Ovary (tissue), 9 donors: ENCODE data around the gene GON4L. TPM values are rescaled to one million over a fixed set of nuclear protein-coding genes. Genes with fewer than 3 reads are reported as not detected.

ENCODE experiments used
- DNase-seq, 5 donors: peaks; one replicate each; pipeline ENCODE4 v3.0.0-alpha.2; 2019 to 2020
- H3K27ac ChIP-seq, 2 donors: fragments of 200-600 bp; one replicate each; pipeline versions ENCODE4 v1.5.1 to v1.8.0; 2019 to 2022
- H3K27me3 ChIP-seq: fragments of 200-600 bp; one replicate; pipeline ENCODE4 v1.8.0; 2022
- H3K36me3 ChIP-seq: fragments of 200-600 bp; sonication (generic); one replicate; pipeline ENCODE4 v1.5.1; 2019
- H3K4me1 ChIP-seq: one replicate; pipeline ENCODE4 v1.8.1; 2013; ENCODE audit warnings: mild to moderate bottlenecking, moderate library complexity; ENCODE audit not compliant: insufficient read depth
- H3K4me3 ChIP-seq: fragments of 200-600 bp; sonication (generic); one replicate; pipeline ENCODE4 v1.5.1; 2017
- H3K9me3 ChIP-seq, 2 donors: fragments of 200-600 bp in 1 of 2; sonication (generic) in 1 of 2; one replicate each; pipeline versions ENCODE4 v1.5.1 to v1.8.1; 2013 to 2019; ENCODE audit warnings: mild to moderate bottlenecking in 1 of 2, moderate library complexity in 1 of 2
- CTCF ChIP-seq, 3 donors: fragments of 450-650 bp in 2 of 3; fragments of 200-600 bp in 1 of 3; IDR thresholded peaks; one replicate each; pipeline versions ENCODE4 v1.5.1 to v1.8.0; 2016 to 2022; ENCODE audit warnings: antibody characterized with exemption in 3 of 3, mild to moderate bottlenecking in 1 of 3
- EP300 ChIP-seq: sonication (generic); formaldehyde crosslinking; IDR thresholded peaks from one replicate; pipeline ENCODE4 v1.6.1; 2017; ENCODE audit warnings: antibody characterized with exemption
- POLR2A ChIP-seq: fragments of 450-650 bp; IDR thresholded peaks from one replicate; pipeline ENCODE4 v1.6.1; 2017; ENCODE audit warnings: antibody characterized with exemption, mild to moderate bottlenecking, moderate library complexity
- WGBS, 3 donors: extraction: QIAGEN DNeasy Blood & Tissue Kit in 1 of 3; methylation state at CpG; one replicate each; pipeline versions ENCODE4 v1.1.5 to v1.1.7; 2013 to 2017; 5-methylcytosine and 5-hydroxymethylcytosine counted together
- intact Hi-C, 4 donors: fragments of 100-400 bp; cut with DNase I; formaldehyde crosslinking; loops; one replicate each; pipeline versions ENCODE4 v1.11.0 to v1.15.1; 2022 to 2023
- polyA plus RNA-seq, 2 donors: library from polyadenylated mRNA; stranded (reverse); fragments of 200-250 nt in 1 of 2; fragments of 350-450 nt in 1 of 2; fragmentation: Illumina TruSeq in 1 of 2; extraction: RNeasy Lipid Tissue Mini Kit (QIAGEN cat#74804) in 1 of 2; gene quantifications; one replicate each; pipeline ENCODE4 v1.2.3, GENCODE V29; 2013 to 2014
- total RNA-seq, 7 donors: library from RNA; depleted of rRNA in 2 of 7; stranded (reverse); fragments of >200 nt in 2 of 7; fragmentation: NEBNext Ultra II Directional in 3 of 7; extraction: Animal tissue kit (Norgen Biotek cat#: 25700) in 3 of 7; gene quantifications; one replicate each; pipeline versions ENCODE4 v1.1.0 to v1.2.4, GENCODE V29; 2016 to 2023
- donor health status: DM: no; HTN: no; CAD: no; lungs with moderate emphysema.
- donor health status: DM: no; HTN: no; CAD: no.
- donor health status: Bipolar disorder and iron deficiency.
- donor health status: DM: yes; HTN: yes; CAD: no.
- donor health status: DM: no; HTN: no; CAD: no.
- donor health status: DM: yes; HTN: yes; CAD: no.

Gene GON4L
- total and polyA plus RNA-seq, 9 donors = 16.0 to 57.5 (median 39.5) TPM

- Histone ChIP-seq H3K4me3 (no peak overlapping the region), H3K27me3 (no peaks in the 10 kb centered on the region), H3K36me3 (no peaks in the 10 kb centered on the region), H3K9me3 (no peaks in the 10 kb centered on the region), H3K4me1 (peaks cover 1% of the 10 kb centered on the region), H3K27ac (no peak overlapping the region)
- no peak for TF ChIP-seq CTCF (IDR thresholded peaks at IDR 0.05)
- no peak for TF ChIP-seq POLR2A
- no peak for TF ChIP-seq EP300
- intact Hi-C loops = no loop called here
- 80 to 82% (median 81%) methylated on average over 3 of the region's 3 CpGs for WGBS, 3 donors
- DNase-seq = no peak
Measured at GRCh38 chr1:155850345-155850744, 6.7 kb downstream of the GON4L start.

GRCh38 chr1:155847823-155848529 is 9.0 kb downstream of the GON4L start:
- no peak overlapping the region for H3K27ac ChIP-seq
- intact Hi-C loops = no loop called here
- H3K9me3 ChIP-seq = no peaks in the 10 kb centered on the region
- 93 to 100% (median 97%) methylated on average over 1 of the region's 1 CpG for WGBS, 3 donors
- no peak for DNase-seq
- H3K27me3 ChIP-seq = no peaks in the 10 kb centered on the region
- TF ChIP-seq POLR2A (no peak), CTCF (IDR thresholded peaks at IDR 0.05) (no peak)
- peaks cover 1% of the 10 kb centered on the region for H3K4me1 ChIP-seq
- H3K36me3 ChIP-seq = no peaks in the 10 kb centered on the region
- H3K4me3 ChIP-seq = no peak overlapping the region

GRCh38 chr1:155844860-155845421 is 12.1 kb downstream of the GON4L start:
- no peak overlapping the region for H3K4me3 ChIP-seq
- WGBS, 3 donors = 63 to 86% (median 71%) methylated on average over 1 of the region's 1 CpG
- H3K9me3 ChIP-seq = no peaks in the 10 kb centered on the region
- no peaks in the 10 kb centered on the region for H3K27me3 ChIP-seq
- no peak for TF ChIP-seq EP300
- TF ChIP-seq POLR2A = no peak
- TF ChIP-seq CTCF (IDR thresholded peaks at IDR 0.05) = no peak
- no peaks in the 10 kb centered on the region for H3K36me3 ChIP-seq
- no peak for DNase-seq
- no peak overlapping the region for H3K27ac ChIP-seq
- no peaks in the 10 kb centered on the region for H3K4me1 ChIP-seq
- intact Hi-C loops = no loop called here

GRCh38 chr1:155840386-155840785 is 16.6 kb downstream of the GON4L start:
- intact Hi-C loops = no loop called here
- Histone ChIP-seq H3K36me3 (no peaks in the 10 kb centered on the region), H3K4me3 (no peak overlapping the region), H3K27me3 (no peaks in the 10 kb centered on the region), H3K4me1 (no peaks in the 10 kb centered on the region), H3K27ac (no peak overlapping the region), H3K9me3 (no peaks in the 10 kb centered on the region)
- no peak for TF ChIP-seq EP300
- no peak for TF ChIP-seq CTCF (IDR thresholded peaks at IDR 0.05)
- TF ChIP-seq POLR2A = no peak
- no peak for DNase-seq
- WGBS, 3 donors = 80 to 89% (median 88%) methylated on average over 5 of the region's 5 CpGs
